GM18505 (cell line): ENCODE measurements around the gene RAP1A.
"Not testable (repeated sequence)": the region's sequence is repeated elsewhere in the genome, so short reads cannot be mapped to it uniquely, and the experiment has no call there.

Experiments
- ATAC-seq: cut with Tn5 transposase; IDR thresholded peaks from one replicate; pipeline ENCODE4 v1.9.1; 2021; ENCODE audit not compliant: unreplicated experiment
- POLR2A ChIP-seq: IDR thresholded peaks from 4 replicates; pipeline ENCODE4 v1.6.1; 2011; ENCODE audit warnings: borderline replicate concordance; ENCODE audit not compliant: insufficient read depth, insufficient read length; ENCODE audit errors: extremely low read depth

Gene RAP1A

DNA sequence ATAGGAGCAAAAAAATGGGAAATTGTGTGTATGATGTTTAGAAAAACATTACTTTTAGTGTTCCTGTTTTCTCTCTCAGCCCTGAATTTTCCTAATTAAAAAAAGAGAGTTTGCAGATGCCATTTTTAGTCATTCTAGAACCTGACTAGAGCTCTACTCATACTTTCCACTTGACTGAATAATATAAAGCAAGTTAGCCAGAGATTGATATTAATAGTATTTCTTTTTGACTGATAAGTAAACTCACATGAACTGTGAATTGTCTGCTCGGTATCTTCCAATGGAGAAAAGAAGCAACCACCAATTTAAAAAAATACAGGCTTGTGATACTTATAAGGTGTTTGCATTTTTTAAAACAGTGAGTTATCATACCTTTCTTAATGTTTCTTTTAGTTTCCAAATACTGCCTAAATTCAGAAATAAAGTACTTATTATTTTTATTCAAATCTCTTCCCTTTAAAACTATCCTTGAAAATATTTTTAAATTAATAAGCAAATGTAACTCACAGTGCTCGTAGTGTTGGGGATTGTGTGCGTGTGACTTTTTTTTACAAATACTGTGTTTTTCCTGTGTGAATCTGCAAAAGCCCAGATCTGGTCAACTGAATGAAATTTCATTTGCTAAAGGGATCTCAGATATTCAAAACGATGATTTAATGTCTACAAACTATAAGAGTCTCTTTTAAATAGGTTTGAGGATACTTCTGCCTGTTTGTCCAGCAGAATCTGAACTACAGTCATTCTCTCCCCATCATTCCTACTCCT, 9.8 kb downstream of the RAP1A start:
- no peak for ATAC-seq
- no peak for TF ChIP-seq POLR2A

DNA sequence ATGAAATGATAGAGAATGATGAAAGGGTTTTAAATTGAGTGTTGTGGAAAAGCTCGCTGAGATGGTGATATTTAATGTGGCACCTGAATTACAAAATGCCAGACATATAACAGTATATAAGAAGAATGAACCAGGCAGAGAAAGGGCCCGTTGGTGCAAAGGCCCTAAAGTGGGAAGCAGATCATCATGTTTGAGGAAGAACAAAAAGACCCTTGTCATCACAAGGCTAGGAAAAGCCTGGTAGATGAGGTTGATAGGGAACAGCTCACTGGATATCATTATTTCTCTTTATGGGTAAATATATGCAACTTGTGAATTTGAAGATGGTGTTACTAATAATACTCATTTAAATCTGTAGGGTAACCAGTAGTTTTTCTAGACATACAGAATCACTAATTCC, 11.0 kb downstream of the RAP1A start:
- no peak for ATAC-seq

DNA sequence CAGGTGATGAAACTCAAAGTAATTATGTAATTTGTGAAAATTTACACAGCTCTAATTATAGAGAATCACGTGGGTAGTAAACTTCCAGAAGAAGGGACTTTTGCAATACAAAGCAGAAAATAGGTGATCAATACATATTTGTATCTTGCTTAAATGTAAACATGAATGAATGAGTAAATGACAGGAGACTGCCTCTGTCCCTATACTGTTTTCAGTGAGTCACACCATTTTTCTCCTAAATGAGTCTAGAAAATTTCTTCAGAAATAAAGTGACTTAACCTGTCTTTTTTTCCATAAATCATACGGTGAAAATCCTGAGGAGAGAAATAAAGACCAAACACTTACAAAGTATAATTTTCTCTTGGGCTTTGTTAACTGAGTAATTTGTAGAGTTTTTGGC, 11.9 kb downstream of the RAP1A start:
- no peak for TF ChIP-seq POLR2A
- no peak for ATAC-seq

More for the DNA sequence above, 11.0 kb downstream of the RAP1A start:
- no peak for TF ChIP-seq POLR2A

DNA sequence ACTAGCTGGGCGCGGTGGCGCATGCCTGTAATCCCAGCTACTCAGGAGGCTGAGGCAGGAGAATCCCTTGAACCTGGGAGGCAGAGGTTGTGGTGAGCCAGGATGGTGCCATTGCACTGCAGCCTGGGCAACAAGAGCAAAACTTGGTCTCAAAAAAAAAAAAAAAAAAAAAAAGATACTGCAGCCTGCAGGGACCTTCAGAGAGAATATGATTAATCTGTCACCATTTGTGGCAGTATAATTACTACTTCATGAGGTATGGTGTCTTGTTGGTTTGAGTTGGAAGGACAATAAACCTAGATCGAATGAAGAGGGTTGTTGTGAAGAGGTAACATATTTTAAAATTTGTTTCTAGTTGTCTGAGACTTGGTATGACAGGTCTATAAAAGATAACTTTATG, 13.2 kb downstream of the RAP1A start:
- not testable (repeated sequence) for ATAC-seq

DNA sequence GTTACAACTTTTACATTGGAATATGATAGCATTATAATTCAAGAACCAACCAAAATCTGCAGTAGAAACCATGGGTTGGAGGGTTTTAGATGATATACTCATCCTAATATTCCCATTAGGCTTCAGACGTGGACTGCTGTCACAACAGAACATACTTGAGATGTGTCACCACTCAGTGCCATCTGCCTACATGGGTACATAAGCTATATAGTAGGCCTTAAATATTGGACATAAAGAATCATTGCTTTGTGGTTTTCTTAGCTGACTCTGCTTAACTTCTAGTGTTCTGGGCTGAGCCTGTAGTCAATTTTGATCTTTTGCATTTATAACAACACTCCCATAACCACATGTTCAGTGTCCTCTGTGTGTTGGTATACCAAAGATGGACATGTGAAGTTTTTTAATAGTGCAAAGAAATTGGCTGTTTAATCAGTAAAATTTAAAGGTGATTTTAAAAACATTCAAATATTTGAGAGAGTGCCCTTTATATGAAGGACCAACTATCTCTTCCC, 14.2 kb downstream of the RAP1A start:
- no peak for TF ChIP-seq POLR2A
- ATAC-seq, result no peak

DNA sequence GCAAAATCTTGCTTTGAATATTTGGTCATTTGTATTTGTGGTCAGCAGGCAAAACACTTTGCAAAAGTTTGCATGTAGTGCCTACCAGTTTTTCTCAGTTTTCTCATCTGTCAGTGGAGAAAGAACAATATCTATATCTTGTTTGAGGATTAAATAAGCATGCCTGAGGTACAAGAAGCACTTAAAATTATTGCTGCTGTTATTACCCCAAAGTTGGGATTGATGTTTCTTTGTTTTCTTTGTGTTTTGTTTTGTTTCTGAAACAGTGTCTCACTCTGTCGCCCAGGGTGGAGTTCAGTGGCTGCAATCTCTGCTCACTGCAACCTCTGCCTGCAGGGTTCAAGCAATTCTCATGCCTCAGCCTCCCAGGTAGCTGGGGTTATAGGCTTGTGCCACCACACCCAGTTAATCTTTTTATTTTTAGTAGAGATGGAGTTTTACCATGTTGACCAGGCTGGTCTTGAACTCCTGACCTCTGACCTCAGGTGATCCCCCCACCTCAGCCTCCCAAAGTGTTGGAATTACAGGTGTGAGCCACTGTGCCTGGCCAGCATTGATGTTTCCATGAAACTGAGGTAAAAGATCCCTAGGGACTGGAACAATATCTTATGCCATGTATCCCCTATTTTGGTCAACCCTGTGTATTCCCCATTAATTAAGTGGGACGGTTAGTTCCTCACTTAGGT, 15.9 kb downstream of the RAP1A start:
- no peak for TF ChIP-seq POLR2A
- no peak for ATAC-seq

DNA sequence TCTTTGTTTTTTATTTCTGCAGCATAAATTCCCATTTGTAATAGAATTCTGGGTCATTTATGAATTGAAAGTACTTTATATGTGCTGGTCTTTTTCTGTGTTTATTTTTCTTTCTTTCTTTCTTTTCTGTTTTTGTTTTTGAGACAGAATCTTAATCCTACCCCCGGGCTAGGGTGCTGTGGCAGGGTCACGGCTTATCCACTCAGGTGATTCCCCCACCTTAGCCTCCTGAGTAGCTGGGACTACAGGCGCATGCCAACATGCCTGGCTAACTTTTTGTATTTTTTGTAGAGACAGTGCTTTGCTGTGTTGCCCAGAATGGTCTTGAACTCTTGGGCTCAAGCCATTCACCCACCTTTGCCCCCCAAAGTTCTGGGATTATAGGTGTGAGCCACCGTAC, 18.7 kb downstream of the RAP1A start:
- no peak for ATAC-seq
- no peak for TF ChIP-seq POLR2A

DNA sequence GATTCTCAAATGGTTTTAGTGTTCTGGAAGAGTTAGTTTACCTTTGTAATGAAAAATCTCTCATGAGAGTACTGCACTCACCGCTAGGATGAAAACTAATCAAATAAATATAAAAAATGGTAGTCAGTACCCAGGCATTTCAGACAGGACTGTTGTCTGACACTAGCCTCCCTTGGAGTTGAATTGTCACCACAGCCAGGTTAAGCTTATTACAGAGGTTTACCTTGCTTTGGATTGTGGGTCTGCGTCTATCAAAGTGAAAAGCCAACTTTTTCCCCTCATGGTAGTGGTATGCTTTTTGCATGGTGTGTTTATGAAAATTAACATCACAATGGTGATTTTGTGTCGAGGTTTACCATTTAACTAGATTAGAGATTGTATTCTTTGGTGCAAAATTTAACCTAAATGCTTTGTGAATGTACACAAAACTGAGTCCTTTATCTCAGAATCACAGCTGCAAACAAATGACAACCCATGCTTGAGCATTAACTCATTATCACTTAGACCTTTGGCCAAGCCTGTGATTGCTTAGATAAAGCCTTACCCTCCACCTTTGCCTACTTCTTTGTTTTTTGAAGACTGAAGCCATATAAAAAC, 20.1 kb downstream of the RAP1A start:
- TF ChIP-seq POLR2A, result no peak
- ATAC-seq, result no peak

DNA sequence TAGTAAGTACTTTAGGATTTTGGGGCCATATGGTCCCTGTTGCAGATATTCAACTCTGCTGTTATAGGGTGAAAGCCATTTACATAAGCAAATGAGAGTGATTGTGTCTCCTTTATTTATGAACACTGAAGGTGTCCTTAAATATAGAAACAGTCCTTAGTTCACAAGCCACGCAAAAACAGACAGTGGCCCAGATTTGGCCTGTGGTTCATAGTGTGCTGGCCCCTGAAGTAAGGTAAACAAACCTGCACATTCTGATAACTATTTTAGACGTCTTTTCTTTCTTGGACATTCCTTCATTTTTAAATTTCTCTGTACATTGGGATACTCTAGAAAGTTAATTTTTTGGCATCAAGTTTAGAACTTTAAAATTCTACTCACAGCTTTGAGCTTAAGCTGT, 23.5 kb downstream of the RAP1A start:
- TF ChIP-seq POLR2A, result no peak
- no peak for ATAC-seq

DNA sequence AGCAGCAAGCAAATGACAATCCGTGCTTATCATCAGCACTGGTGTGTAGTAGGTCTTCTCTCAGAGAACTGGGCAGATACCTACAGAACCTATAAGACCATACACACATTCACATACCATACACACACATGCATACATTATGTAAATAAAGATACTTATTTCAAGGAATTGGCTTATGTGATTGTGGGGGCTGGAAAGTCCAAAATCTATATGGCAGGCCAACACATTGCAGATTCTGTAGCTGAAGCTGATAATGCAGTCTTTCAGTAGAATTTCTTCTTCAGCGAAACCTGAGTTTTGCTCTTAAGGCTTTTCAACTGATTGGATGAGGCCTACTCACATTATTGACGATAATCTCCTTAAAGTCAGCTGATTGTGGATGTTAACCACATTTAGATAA, 24.1 kb downstream of the RAP1A start:
- ATAC-seq, result no peak
- TF ChIP-seq POLR2A, result no peak

DNA sequence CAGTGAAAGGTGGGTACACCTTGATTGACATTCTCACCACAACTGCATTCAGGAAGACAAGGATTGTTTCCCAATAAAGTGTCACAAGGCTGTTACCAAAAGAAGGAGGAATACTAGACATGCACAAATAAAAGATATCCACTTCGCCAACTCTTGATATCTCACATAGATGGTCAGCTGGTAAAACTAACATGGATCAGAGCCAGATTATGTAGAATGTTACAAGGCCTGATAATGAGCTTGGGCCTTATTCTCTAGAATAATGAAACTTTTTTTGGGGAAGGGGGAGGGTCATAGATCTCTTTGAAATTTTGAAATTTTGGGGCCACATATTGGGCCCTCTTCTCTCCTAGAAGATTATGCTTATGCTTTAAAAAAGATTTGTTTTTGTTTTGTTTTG, 24.9 kb downstream of the RAP1A start:
- no peak for TF ChIP-seq POLR2A
- no peak for ATAC-seq

DNA sequence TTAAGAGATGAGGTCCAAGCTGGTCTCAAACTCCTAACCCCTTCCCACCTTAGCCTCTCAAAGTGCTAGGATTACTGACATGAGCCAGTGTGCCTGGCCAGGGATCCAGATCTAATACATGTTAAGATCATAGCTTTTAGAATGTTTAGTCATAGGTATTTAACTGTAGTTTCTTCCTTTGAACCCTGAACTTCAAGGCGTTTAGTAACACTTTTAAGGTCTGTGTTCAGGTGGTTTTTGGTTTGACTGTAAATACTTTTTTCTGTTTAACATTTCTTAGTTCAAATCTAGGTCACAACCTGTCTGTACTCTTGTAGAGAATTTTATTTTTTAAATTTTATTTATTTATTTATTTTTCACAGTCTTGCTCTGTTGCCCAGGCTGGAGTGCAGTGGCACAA, 28.1 kb downstream of the RAP1A start:
- TF ChIP-seq POLR2A, result no peak
- no peak for ATAC-seq

DNA sequence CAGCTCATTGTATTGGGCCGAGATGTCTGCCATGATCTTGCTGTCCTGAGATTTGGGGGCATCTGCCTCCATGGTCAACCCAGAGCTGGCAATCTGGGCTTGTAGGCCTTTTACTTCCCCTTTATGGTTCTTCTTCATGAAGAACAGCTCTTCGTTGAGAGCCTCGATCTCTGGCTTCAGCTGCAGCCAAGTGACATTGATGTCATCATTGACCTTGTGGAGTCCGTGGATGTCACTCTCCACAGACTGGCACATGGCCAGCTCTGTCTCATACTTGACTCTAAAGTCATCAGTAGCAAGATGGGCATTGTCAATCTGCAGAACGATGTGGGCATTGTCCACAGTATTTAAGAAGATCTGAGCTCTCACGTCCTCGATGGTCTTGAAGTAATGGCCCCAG, 29.2 kb downstream of the RAP1A start:
- no peak for TF ChIP-seq POLR2A
- no peak for ATAC-seq

DNA sequence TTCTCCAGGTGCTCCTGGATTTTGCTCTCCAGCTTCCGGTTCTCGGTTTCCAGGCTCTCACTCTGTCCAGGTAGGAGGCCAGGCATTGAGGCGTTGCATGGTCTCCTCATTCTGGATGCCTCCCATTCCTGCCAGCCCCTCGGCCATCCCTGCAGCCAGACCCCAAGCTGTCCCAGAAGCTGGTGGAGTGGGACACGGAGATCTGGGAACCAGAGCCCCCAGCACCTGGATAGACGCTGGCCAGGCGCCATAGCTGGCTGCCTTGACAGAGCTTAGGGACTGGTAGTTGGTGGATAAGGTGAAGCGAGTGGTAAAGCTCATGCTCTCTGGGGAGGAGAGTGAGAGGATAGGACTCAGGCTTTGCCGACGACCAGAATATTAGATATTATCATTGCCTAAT, 29.6 kb downstream of the RAP1A start:
- ATAC-seq, result no peak
- TF ChIP-seq POLR2A, result no peak
